Activated CD8-positive, alpha-beta memory T cell treated with anti-CD3 and anti-CD28 coated beads for 4 hours (primary cell): ENCODE measurements around the gene TH.
A peak's percentile ranks its signal among the peaks of the same experiment; 100 is the strongest.
"Not testable (repeated sequence)": the region's sequence is repeated elsewhere in the genome, so short reads cannot be mapped to it uniquely, and the experiment has no call there.

Experiments
- DNase-seq, 2 donors: peaks; one replicate each; pipeline ENCODE4 v3.0.0-alpha.2; 2020; ENCODE audit warnings: low read depth in 2 of 2

TH gene

DNA sequence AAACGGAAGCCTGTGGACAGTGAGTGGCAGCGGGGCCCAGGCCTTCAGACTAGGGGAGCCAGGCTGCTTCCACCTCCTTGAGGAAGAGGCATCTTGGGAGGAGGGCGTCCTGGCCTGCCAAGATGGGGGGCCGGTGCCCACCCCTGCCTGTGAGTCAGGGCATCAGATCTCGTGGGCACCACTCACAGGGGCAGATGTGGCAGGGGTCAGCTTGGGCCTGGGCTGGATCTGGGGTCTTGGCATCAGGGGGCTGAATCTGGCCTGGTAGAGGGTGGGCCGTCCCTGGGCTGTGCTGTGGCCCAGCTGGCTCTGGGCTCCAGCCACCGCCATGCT lies 24.1 kb upstream of the TH start:
- DNase-seq = no peak

DNA sequence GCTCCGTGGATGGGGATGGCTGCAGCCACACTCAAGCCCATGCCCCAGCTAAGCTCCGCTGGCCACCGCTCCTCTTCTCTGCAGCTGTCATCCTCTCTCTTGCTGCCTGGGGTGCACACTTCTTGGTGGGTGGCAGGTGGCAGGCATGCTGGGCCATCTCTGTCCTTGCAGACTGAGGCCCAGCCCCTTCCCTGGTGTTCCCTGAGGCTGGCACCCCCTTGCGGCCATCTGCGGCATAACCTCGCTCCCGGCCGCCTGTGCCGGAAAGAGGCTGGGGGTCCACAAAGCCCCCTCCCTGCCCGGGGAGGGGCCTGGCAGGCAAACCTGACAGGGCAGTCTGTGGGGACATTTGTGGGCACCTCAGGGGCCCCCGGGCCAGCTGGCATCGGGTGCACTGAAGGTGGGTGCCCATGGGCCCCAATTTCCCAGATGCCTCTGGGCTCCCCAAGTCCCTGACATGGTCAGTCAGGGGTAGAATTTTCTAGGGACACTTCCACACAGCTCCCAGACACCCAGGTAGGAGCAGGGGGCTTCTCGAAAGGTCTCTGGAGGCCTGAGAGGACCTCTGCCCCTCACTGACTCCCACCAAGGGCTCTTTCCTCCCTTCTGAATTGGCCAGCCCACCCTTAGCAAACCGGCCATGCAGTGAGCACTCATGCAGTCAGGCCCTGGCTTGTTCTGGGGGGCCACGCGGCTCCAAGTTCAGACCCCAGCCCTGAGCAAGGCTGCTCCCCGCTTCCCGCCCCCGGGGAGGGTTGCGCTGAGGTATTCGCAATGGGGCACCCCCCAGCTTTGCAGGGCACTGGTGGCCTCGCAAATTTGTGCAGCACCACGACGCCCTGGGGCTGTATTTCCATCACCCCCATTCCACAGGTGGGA lies 23.5 kb upstream of the TH start:
- peak in 1 of 2 donors; percentile 16 for DNase-seq

DNA sequence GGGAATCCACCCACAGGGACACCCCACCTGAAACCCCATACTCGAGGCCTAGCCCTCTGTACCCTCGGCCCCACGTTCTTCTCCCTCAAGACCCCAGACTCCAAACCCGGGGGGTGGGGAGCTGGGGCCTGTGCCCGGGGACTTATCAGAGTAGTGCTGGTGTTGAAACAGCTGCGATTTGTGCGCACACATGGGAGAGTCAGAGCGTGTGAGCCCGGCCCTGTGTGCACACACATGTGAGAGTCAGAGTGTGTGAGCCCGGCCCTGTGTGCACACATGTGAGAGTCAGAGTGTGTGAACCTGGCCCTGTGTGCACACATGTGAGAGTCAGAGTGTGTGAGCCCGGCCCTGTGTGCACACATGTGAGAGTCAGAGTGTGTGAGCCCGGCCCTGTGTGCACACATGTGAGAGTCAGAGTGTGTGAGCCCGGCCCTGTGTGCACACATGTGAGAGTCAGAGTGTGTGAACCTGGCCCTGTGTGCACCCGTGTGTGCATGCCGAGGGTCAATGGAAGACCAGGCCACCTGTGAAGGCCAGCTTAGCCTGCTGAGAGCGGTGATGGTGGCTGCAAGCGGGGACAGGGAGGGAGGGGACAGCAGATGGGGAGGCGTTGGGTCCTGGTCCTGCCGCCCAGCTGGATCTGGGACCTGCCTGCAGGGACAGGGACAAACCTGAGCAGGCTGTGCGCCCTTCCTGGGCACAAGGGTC lies 22.4 kb upstream of the TH start:
- DNase-seq = not testable (repeated sequence)

DNA sequence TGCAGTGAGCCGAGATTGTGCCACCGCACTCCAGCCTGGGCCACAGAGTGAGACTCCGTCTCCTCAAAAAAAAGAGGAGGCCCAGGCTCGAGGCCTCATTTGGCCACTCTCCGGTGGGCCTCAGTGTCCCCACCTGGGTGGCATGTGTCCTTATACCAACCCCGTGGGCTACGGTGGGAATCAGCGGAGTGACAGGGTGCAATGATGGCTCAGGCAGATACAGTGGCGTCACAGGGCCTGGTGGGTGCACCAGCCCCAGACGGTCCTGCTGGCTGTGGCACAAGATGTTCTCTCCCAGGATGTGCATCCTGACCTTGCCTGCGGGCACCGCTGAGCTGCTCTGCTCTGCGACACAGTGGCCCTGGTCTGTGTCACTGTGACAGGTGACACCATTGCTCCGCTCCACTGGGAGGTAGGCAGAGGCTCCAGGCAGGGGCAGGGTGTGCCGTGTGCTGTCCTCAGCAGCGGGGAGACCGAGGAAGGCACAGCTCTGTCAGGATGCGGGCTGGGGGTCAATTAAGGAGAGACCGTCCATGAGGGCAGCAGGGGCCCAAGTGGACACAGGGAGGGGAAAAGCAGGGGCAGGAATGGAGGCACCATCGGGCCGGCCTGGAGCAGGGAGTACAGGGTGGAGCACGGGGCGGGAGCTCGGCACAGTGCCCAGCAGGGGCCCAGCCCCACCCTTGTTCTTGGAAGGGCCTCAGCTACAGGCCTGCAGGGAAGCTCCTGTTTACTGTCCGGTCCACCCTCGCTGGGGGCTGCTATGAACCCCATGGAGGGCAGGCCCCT lies 21.7 kb upstream of the TH start:
- no peak for DNase-seq

DNA sequence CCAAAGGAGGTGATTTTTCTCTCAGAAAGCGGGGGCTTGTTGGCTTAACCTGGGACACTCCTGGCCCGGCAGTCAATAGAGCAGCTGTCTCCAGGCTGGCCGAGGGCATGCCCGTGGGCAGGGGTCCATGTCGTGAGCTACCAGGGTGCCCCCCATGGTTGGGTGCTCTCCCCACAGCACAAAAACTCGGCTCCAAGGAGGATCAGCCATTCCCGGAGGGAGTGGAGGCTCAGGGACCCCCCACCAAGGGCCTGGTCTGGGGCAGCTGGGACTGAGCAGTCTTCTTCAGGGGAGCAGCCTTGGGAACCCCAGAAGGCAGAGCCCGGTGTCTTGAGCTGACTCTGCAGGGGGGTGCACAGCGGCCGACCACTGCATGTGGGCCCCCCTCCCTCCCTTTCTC lies 20.8 kb upstream of the TH start:
- DNase-seq = no peak

DNA sequence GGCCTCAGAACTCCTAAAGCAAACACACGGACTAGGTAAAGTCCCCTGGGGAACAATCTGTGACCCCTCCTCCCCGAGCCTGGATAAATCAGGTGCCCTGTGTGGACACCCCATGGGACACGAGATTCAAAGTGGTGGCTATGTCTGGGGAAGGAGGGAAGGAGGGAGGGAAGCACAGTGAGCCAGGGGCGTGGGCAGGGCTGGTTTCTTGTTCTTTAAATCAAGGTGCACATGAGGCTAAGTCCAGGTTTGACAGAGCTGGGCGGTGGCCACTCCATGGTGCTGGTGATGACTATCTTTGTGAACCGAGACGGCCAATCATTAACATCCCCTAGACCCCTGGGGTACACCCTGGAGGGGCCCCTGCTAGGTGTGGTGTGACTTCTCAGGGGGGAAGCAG lies 20.3 kb upstream of the TH start:
- no peak for DNase-seq

DNA sequence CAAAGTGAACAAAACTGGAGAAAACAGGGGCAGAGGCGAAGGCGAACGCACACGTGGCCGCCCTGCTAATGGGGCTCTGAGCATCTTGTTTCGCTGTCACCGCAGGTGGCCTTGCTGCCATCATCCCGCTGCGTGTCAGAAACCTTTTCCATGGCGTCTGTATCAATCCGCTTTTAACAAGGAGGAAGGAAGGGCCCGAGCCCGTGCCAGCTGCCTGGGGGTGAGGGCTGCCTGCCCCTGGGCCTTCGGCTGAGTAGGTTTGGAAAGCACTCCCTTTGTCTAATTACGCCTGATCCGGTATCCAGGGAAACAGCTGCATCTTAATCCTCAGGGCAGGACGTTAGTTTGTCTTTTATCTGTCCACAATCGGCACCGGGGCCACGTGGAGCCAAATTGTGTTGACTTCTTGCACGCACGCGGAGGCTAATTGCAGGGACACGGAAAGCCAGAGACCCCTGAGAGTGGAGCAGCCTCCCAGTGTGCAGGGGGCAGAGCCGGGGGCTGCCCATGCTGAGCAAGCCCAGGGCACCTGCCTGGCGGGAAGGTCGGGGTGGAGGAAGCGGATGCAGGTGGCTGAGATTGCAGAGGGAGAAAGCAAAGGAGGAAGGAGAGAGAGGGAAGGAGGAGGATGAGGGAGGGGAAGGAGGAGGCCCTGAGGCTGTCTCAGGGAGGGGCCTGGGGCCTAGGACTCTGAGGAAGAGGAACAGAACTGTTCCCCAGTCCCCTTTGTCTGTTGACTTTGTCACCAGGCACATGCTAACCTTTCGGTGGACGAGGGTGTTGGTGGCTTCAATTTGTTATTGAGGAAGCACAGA lies 19.2 kb upstream of the TH start:
- DNase-seq = no peak

DNA sequence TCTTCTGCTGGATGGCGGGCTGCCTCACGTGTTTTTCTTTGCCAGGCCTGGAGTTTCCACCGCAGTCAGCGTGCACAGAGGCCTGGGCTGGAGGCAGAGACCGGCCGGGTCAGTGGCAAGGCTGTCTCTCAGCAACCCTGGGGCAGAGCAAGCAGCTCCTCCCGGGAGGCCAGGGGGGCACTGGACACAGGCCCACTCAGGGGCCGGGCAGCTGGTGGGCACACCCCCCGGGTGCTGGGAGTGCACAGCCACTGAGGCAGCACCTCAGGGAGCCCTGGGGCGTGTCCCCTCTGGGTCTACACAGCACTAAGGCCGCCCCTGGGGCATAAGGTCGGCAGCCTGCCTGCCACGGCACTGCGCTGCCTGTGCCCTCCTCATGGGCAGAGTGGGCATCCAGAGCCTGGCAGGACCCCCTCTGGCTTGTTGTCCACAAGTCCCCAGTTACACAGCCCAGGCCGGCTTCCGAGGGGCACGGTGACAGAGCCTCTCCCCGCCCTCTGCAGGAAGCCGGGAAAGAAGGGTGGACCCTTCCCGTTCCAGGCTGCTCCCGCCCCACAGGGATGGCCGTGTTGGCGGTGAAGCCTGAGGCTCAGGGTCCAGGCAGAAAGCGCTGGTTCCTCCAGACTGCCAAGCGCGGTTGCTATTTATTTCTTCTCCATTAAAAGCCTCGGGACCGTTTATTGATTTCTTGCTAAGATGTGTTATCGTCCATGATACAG lies 18.5 kb upstream of the TH start:
- no peak for DNase-seq

DNA sequence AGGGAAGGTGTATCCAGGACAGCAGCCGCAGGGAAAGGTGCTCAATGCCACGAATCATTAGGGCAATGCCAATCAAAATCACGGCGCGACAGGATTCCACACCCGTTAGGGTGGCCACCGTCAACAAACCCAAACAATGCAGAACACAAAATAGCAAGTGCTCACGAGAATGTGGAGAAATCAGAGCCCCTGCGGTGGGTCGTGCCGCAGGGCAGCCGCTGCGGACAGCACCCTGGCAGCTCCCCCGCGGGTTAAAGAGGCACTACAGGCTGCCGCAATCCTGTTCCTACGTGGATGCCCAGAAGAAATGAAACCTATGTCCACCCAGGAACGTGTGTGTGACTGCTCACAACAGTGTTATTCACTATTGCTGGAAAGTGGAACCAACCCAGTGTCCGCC lies 17.1 kb upstream of the TH start:
- DNase-seq = no peak

DNA sequence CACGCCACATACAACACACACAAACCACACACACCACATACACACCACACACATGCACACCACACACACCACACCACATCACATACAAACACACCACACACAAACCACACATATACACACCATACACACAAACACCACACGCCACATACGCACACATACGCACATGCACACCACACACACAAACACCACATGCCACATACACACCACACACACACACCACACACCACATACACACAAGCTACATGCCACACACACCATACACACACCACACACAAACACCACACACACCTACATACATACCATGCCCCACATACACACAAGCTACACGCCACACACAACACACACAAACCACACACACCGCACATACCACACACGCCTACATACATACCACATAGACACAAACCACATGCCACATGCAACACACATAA lies 15.7 kb upstream of the TH start:
- DNase-seq = no peak

DNA sequence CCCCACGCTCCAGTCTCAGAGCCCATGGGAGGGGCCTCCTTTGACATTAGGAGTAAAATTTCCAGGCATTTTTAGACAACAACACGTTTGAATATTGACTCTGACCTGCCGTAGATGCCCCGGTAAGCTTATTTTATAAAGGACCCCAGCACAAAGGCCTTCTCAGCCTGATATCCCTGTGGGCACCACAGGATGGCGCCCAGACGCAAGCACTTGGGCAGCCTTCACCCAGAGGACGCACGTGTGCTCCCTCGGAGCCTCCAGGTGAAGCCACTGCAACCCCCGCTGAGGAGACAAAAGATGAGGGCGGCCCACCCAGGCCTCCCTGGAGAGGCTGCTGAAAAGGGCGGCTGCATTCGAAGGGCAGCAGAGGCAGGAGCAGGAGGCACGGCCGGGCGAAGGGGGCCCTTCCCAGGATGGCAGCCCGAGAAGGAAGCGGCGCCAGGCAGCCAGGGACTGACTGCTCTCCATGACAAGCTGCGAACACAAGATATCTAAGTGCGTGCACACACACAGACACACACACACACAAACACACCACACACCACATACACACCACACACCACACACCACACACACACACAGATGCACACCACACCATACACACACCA lies 15.2 kb upstream of the TH start:
- DNase-seq = peak in 1 of 2 donors; percentile 14

DNA sequence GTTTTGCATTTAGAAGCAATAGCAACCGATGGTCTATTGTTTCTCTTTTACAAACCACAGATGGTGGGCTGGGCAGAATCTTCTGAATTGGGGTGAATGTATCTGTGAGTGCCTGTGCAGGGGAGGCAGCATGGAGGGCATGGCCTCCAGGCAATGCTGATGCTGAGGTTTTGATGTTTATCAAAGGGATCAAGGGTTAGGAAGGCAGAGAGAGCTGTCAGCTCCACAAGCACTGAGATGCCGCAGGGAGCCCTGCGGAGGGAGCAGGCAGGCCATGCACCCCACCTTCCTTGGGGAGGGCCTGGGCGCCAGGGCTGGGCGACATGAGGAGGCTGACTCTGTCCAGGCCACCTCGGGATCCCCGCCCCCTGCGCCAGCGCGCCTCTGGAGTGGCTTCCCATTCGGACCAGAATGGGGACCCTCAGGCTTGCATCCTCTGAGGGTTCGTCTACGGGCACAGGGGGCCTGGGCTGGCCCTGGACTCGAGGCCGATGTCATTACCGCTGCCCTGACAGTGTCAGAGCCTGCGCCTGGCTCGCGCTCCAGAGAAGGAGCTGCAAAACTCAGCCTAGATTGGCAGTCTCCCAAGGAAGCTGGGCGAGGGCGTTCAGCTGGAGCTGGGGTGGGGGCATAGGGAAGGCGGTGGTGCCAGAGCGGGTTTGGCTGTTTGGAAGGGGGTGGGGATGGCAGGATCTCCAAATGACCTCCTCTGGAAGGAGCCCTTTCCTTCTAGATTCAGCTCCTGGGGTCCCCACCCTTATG lies 13.9 kb upstream of the TH start:
- DNase-seq = no peak

DNA sequence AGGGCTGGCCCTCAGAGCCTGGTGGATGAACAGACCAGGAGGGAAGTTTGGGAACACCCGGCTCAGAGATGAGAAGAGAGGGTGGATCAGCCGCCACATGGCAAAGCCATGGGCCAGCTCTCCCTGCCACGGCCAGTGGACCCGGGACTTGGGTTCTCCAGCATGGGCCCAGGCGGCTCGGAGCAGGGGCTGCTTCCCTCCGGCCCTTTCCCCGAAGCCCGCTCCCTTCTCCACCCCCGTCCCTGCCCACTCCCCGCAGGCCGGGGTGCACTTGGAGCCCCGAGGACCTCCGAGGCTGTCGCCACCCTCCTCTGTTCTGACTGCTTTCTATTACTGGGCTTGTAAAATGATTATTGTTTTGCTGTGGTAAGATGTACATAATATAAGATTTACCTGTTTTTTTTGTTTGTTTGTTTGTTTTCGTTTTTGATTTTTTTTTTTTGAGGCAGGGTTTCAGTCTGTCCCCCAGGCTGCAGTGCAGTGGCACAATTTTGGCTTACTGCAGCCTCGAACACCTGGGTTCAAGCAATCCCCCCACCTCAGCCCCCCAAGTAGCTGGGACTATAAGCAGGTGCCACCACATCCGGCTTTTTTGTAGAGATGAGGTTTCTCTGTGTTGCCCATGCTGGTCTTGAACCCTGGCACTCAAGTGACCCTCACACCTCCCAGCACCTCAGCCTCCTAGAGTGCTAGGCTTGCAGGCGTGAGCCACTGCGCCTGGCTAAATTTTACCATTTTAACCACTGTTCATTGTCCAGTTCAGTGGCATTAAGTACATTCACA lies 11.3 kb upstream of the TH start:
- DNase-seq = no peak

DNA sequence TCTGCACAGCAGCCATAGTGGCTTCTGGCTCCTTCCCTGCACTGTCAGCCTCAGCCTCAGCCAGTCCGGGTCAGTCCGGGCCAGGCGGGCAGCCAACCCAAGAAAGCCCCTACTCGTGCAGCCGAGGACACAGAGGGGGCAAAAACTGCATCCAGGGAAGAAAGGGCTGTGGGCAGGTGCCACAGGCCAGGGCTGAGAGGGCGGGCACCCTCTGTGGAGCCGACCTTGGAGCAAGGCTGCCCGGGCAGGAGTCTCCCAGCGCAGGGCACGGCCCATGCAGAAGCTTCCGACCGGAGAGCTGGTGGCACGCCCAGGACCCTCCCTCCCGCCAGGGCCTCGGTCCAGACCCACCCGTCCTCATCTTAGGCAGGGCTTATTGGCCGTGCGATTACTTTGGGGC lies 10.5 kb upstream of the TH start:
- no peak for DNase-seq

DNA sequence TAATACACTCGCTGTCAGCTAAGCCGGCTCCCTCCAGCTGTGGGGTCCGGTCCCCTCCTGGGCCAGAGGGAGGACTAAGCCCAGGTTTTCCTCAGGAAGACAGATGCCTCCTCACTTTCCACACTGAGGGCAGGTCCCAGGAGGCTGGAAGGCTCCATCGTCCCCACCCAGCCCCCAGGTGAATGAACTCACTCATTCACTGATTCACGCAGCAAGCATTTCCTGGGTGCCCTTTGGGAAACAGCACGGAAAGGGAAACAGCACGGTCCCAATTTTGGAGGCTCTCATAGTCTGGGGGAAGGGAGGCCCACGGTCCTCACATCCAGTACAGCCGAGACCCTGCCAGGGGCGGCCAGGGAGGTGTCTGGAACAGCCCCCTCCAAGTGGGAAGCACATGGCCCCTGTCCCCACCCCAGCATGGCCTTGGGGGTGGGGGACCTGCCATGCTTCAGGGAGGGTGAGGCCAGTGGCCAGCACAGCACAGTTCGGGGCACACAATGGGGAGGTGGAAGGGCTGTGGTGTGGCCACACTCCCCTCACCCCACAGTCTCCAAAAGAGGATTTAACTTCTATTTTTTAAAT lies 9.3 kb upstream of the TH start:
- no peak for DNase-seq

DNA sequence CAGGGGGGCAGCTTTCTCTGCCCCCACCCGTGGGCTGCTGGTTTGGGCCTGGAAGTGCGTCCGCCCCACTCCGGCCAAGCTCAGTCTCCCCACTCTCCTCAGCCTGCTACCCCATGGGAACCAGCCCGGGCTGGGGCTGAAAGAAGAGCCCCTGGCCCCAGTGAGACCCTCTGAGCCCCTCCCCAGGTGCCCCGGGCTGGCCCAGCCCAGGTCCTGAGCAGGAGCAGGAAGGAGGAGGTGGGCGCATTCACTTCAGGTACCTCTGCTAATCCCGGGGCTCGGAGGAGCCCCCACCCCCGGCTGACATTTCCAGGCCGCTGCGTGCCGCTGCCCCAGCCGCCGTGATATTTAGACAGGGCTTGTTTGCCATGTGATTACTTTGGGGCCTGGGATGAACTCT lies 8.7 kb upstream of the TH start:
- DNase-seq = no peak

DNA sequence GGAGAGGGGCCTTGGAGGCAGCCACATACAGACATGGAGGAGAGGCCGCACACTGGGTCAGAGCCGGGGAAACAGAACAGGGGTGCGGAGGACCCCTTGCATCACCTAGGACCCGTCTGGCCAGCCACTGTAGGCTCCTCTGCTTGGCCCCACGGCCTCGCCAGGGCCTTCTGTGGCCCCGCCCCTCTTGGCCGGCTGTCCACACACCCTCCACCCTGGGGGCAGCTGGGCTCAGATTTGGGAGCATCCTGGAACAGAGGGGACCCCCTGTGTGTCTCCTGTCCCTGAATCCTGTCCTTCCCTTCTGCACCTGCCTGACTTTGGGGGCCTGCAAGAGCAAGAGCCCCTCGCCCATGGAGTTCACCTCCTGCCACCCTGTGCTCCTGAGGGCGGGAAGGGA lies 7.9 kb upstream of the TH start:
- DNase-seq = no peak

DNA sequence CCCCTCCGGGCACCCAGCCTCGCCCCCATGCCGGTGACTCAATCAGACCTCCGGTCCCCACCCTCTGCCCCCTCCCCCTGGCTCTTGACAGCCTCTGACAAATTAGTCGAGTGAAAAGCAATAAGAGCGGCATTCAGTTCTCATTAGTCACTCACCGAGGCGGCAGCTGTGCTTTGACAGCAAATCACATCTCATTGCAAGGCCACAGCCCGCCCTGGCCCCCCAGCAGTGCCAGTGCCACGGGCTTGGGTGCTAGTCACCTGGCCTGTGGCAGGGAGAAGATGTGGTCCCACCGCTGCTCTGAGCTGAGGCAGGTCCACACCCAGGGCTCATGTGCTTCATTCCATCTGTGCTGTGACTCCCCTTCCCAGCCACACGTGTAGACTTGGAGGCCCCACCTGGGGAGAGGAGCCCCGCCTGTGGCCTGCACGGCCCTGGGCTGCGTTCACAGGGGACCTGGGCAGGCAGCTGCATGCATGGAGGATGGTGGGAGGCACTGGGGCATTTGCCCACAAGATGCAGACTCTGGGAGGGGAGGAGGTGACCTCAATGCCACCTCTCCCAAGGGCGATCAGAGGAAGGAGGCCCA lies 7.4 kb upstream of the TH start:
- DNase-seq = no peak
